DND-41 (cell line): ENCODE data around the gene CACNA1I.

Experiments
- ATAC-seq: fragments of 200-7000 bp; cut with Tn5 transposase; 3 replicates; pipeline ENCODE4 v1.9.1; 2021; ENCODE audit warnings: low read depth; ENCODE audit not compliant: insufficient read depth
- DNase-seq: peaks from one replicate; pipeline ENCODE4 v3.0.0-alpha.2; 2020
- H2AFZ ChIP-seq: 2 replicates; pipeline ENCODE4 v1.6.0; 2012; ENCODE audit warnings: low read depth, low read length
- H3K27ac ChIP-seq: 2 replicates; pipeline ENCODE4 v1.5.1; 2012; ENCODE audit warnings: low read length, inconsistent platforms
- H3K27me3 ChIP-seq: fragments of 200-600 bp; sonication (generic); 2 replicates; pipeline ENCODE4 v1.6.0; 2012; ENCODE audit warnings: low read length, mild to moderate bottlenecking, inconsistent platforms; ENCODE audit not compliant: insufficient read depth, poor library complexity
- H3K36me3 ChIP-seq: 2 replicates; pipeline ENCODE4 v1.5.1; 2012; ENCODE audit warnings: low read length, inconsistent platforms; ENCODE audit not compliant: insufficient read depth
- H3K4me1 ChIP-seq: 2 replicates; pipeline ENCODE4 v1.5.1; 2012; ENCODE audit warnings: mild to moderate bottlenecking, low read length; ENCODE audit not compliant: insufficient read depth
- H3K4me2 ChIP-seq: 2 replicates; pipeline ENCODE4 v1.6.0; 2012; ENCODE audit warnings: mild to moderate bottlenecking, moderate library complexity, low read length, inconsistent platforms; ENCODE audit not compliant: insufficient read depth
- H3K4me3 ChIP-seq, 2 experiments: fragments of 200-600 bp in 1 of 2; shearing (Covaris generic) in 1 of 2; 2 replicates each; pipeline ENCODE4 v1.5.1; 2012 to 2016; ENCODE audit warnings: inconsistent platforms in 2 of 2, low read length in 2 of 2, mild to moderate bottlenecking in 2 of 2, low read depth in 1 of 2, moderate library complexity in 1 of 2
- H3K79me2 ChIP-seq: 2 replicates; pipeline ENCODE4 v1.6.0; 2012; ENCODE audit warnings: low read length, inconsistent platforms; ENCODE audit not compliant: insufficient read depth
- H3K9ac ChIP-seq: 2 replicates; pipeline ENCODE4 v1.6.0; 2012; ENCODE audit warnings: low read depth, mild to moderate bottlenecking, inconsistent platforms, low read length, moderate library complexity
- H3K9me3 ChIP-seq: 2 replicates; pipeline ENCODE4 v1.5.1; 2012; ENCODE audit warnings: low read length, moderate library complexity, mild to moderate bottlenecking, inconsistent platforms; ENCODE audit not compliant: insufficient read depth, severe bottlenecking
- H4K20me1 ChIP-seq: 2 replicates; pipeline ENCODE4 v1.6.0; 2012; ENCODE audit warnings: low read length; ENCODE audit not compliant: insufficient read depth
- CTCF ChIP-seq: IDR thresholded peaks from 2 replicates; pipeline ENCODE4 v1.5.1; 2012; ENCODE audit warnings: borderline replicate concordance, low read length, moderate library complexity, mild to moderate bottlenecking; ENCODE audit not compliant: poor library complexity, severe bottlenecking; ENCODE audit errors: extremely low read depth
- EZH2 ChIP-seq: IDR thresholded peaks from 3 replicates; pipeline ENCODE4 v1.6.1; 2012; ENCODE audit warnings: borderline replicate concordance, low read depth, mild to moderate bottlenecking, moderate library complexity, low read length, inconsistent platforms; ENCODE audit not compliant: severe bottlenecking

The CACNA1I gene

GRCh38 chr22:39593931-39594285 is 23.4 kb downstream of the CACNA1I start:
- no peak for DNase-seq

DNA sequence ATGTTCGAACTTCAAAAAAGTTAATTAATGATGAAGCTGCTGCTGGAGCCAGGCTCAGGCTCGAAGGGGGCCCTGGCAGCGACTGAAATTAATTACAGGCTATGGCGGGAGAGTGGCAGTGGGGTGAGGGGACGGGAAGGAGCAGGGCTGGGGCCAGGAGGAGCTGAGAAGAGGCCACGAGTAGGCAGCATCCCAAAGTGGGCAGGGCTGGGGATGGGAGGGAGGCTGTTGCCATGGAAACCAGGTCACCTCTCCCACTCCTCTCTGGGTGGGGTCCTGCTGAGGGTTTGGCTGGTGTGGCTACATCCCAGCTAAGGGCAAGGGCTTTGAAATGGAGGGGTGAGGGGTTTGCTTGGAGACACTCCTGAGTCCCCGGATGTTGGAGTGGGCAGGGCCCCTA is 23.9 kb downstream of the CACNA1I start:
- ATAC-seq (no peak), DNase-seq (no peak)
- Histone ChIP-seq H2AFZ (no peak overlapping the region), H4K20me1 (no peaks in the 10 kb centered on the region), H3K4me2 (no peak overlapping the region), H3K4me1 (no peaks in the 10 kb centered on the region), H3K4me3 (no peak overlapping the region), H3K9ac (no peak overlapping the region), H3K27me3 (no peaks in the 10 kb centered on the region), H3K79me2 (no peaks in the 10 kb centered on the region), H3K27ac (no peak overlapping the region), H3K36me3 (no peaks in the 10 kb centered on the region), H3K9me3 (no peaks in the 10 kb centered on the region)
- TF ChIP-seq CTCF (no peak), EZH2 (no peak)

More at GRCh38 chr22:39593931-39594285, 23.4 kb downstream of the CACNA1I start:
- Histone ChIP-seq H3K4me1 (no peaks in the 10 kb centered on the region), H3K4me3 (no peak overlapping the region), H3K4me2 (no peak overlapping the region), H3K9ac (no peak overlapping the region), H3K36me3 (no peaks in the 10 kb centered on the region), H3K9me3 (no peaks in the 10 kb centered on the region), H2AFZ (no peak overlapping the region), H3K27ac (no peak overlapping the region), H3K79me2 (no peaks in the 10 kb centered on the region), H4K20me1 (no peaks in the 10 kb centered on the region), H3K27me3 (no peaks in the 10 kb centered on the region)
- TF ChIP-seq EZH2, result no peak
- no peak for TF ChIP-seq CTCF
- ATAC-seq, result no peak

- Histone ChIP-seq H3K27ac (no peak overlapping the region), H3K79me2 (no peaks in the 10 kb centered on the region), H3K27me3 (no peaks in the 10 kb centered on the region), H2AFZ (no peak overlapping the region), H4K20me1 (no peaks in the 10 kb centered on the region), H3K4me1 (no peaks in the 10 kb centered on the region), H3K4me2 (no peak overlapping the region), H3K36me3 (no peaks in the 10 kb centered on the region), H3K4me3 (no peak overlapping the region), H3K9me3 (no peaks in the 10 kb centered on the region), H3K9ac (no peak overlapping the region)
- ATAC-seq (no peak), DNase-seq (no peak)
- TF ChIP-seq EZH2 (no peak), CTCF (no peak)
Observed at GRCh38 chr22:39595622-39596172, 25.1 kb downstream of the CACNA1I start.

- Histone ChIP-seq H3K27me3 (no peaks in the 10 kb centered on the region), H3K4me2 (no peak overlapping the region), H3K36me3 (no peaks in the 10 kb centered on the region)
Observed at GRCh38 chr22:39596601-39597000, 26.0 kb downstream of the CACNA1I start.

More at GRCh38 chr22:39596601-39597000, 26.0 kb downstream of the CACNA1I start:
- Histone ChIP-seq H3K9me3 (no peaks in the 10 kb centered on the region), H3K9ac (no peak overlapping the region), H4K20me1 (no peaks in the 10 kb centered on the region), H3K4me3 (no peak overlapping the region), H3K79me2 (no peaks in the 10 kb centered on the region), H3K4me1 (no peaks in the 10 kb centered on the region), H3K27ac (no peak overlapping the region), H2AFZ (no peak overlapping the region)
- DNase-seq (no peak), ATAC-seq (no peak)
- no peak for TF ChIP-seq EZH2
- TF ChIP-seq CTCF, result no peak
